H1 (cell line): ENCODE measurements around the gene SPPL2B. TPM values are rescaled to one million over a fixed set of nuclear protein-coding genes. Genes with fewer than 3 reads are reported as not detected.

ENCODE experiments used
- CTCF ChIA-PET: fragments of 300-600 bp; sonication (Branson Sonifier 250); formaldehyde crosslinking; loops from one replicate; lab custom pipeline; 2021; ENCODE audit not compliant: partially characterized antibody; lab: Charles Lee
- POLR2A ChIA-PET: fragments of 300-600 bp; sonication (Branson Sonifier 250); formaldehyde crosslinking; loops from one replicate; lab custom pipeline; 2021; ENCODE audit warnings: inconsistent platforms; ENCODE audit not compliant: partially characterized antibody; lab: Charles Lee
- DNase-seq, 2 experiments: peaks; one replicate each; pipeline versions ENCODE4 v3.0.0 to v3.0.0-alpha.2; 2010 to 2022; ENCODE audit warnings: low spot score in 2 of 2, low read depth in 1 of 2, mixed read lengths in 1 of 2
- FAIRE-seq: peaks from 2 replicates; lab custom pipeline; 2011; peaks lifted over from hg19 to GRCh38; lab: Jason Lieb, UNC
- H2AFZ ChIP-seq: 2 replicates; pipeline ENCODE4 v1.8.1; 2012; ENCODE audit warnings: low read length, inconsistent platforms
- H2AK5ac ChIP-seq: 2 replicates; pipeline ENCODE4 v1.6.1; 2013; ENCODE audit warnings: low read depth, low read length
- H2BK120ac ChIP-seq: replicated peaks from 2 replicates; pipeline ENCODE3; 2013; ENCODE audit warnings: low read depth, low read length, inconsistent platforms
- H2BK12ac ChIP-seq: 2 replicates; pipeline ENCODE4 v1.6.1; 2013; ENCODE audit warnings: low read depth, low read length
- H2BK15ac ChIP-seq: 2 replicates; pipeline ENCODE4 v1.6.1; 2013; ENCODE audit warnings: low read length
- H2BK20ac ChIP-seq: 2 replicates; pipeline ENCODE4 v1.6.1; 2013; ENCODE audit warnings: low read length
- H2BK5ac ChIP-seq: 2 replicates; pipeline ENCODE4 v1.6.1; 2013; ENCODE audit warnings: low read depth, low read length
- H3K14ac ChIP-seq: 2 replicates; pipeline ENCODE4 v1.6.1; 2013; ENCODE audit warnings: inconsistent platforms; ENCODE audit not compliant: insufficient read length
- H3K18ac ChIP-seq: 2 replicates; pipeline ENCODE4 v1.6.1; 2013; ENCODE audit warnings: low read length; ENCODE audit errors: extremely low read depth
- H3K23ac ChIP-seq: 2 replicates; pipeline ENCODE4 v1.6.1; 2013; ENCODE audit warnings: inconsistent platforms; ENCODE audit not compliant: insufficient read length
- H3K23me2 ChIP-seq: 2 replicates; pipeline ENCODE4 v1.6.1; 2013; ENCODE audit warnings: low read depth, low read length
- H3K27ac ChIP-seq: 2 replicates; pipeline ENCODE4 v1.6.1; 2011; ENCODE audit warnings: low read depth, low read length, inconsistent platforms
- H3K27me3 ChIP-seq, 4 experiments: replicated peaks in 1 of 4; 1 replicate in 1 of 4; 2 replicates in 3 of 4; pipeline versions ENCODE4 v1.6.1 to v1.8.1; 2011 to 2013; ENCODE audit warnings: low read length in 3 of 4, mild to moderate bottlenecking in 3 of 4, inconsistent platforms in 2 of 4, mixed read lengths in 2 of 4, moderate library complexity in 1 of 4; ENCODE audit not compliant: control insufficient read depth in 3 of 4, insufficient read depth in 3 of 4; ENCODE audit errors: extremely low read depth in 1 of 4
- H3K36me3 ChIP-seq, 4 experiments: 2 replicates each; pipeline versions ENCODE4 v1.6.1 to v1.8.1; 2011 to 2013; ENCODE audit warnings: mild to moderate bottlenecking in 4 of 4, low read length in 3 of 4, moderate library complexity in 2 of 4, control low read depth in 1 of 4, inconsistent platforms in 1 of 4; ENCODE audit not compliant: insufficient read depth in 4 of 4, control insufficient read depth in 2 of 4
- H3K4ac ChIP-seq: replicated peaks from 2 replicates; pipeline ENCODE3; 2013; ENCODE audit warnings: low read length, low read depth, mixed read lengths, inconsistent platforms; ENCODE audit not compliant: insufficient read length
- H3K4me1 ChIP-seq, 4 experiments: replicated peaks in 1 of 4; 1 replicate in 1 of 4; 2 replicates in 3 of 4; pipeline versions ENCODE4 v1.6.1 to v1.8.1; 2011 to 2013; ENCODE audit warnings: low read length in 3 of 4, inconsistent platforms in 2 of 4, mixed read lengths in 1 of 4; ENCODE audit not compliant: insufficient read depth in 4 of 4, control insufficient read depth in 3 of 4
- H3K4me2 ChIP-seq, 2 experiments: 2 replicates each; pipeline versions ENCODE4 v1.6.1 to v1.8.1; 2011 to 2013; ENCODE audit warnings: low read depth in 2 of 2, low read length in 2 of 2, control low read depth in 1 of 2, inconsistent platforms in 1 of 2, mild to moderate bottlenecking in 1 of 2; ENCODE audit not compliant: insufficient read depth in 1 of 2
- H3K4me3 ChIP-seq, 4 experiments: fragments of 200-600, 300-600 bp in 1 of 4; sonication (generic), shearing (Covaris generic), sonication (Bioruptor Twin) in 1 of 4; 2 replicates each; pipeline versions ENCODE4 v1.5.1 to v1.8.1; 2011 to 2016; ENCODE audit warnings: low read length in 4 of 4, low read depth in 3 of 4, control low read depth in 2 of 4, inconsistent platforms in 2 of 4, mild to moderate bottlenecking in 2 of 4, mixed read lengths in 1 of 4, moderate library complexity in 1 of 4; ENCODE audit not compliant: insufficient read depth in 2 of 4; ENCODE audit errors: extremely low read depth in 1 of 4
- H3K56ac ChIP-seq: replicated peaks from 2 replicates; pipeline ENCODE3; 2013; ENCODE audit warnings: low read depth, mild to moderate bottlenecking, mixed read lengths, low read length, inconsistent platforms; ENCODE audit not compliant: insufficient read length
- H3K79me1 ChIP-seq: 2 replicates; pipeline ENCODE4 v1.6.1; 2013; ENCODE audit warnings: low read depth, low read length, control low read depth
- H3K79me2 ChIP-seq, 2 experiments: 2 replicates each; pipeline versions ENCODE4 v1.6.1 to v1.8.1; 2012 to 2013; ENCODE audit warnings: low read length in 2 of 2, mild to moderate bottlenecking in 2 of 2, inconsistent platforms in 1 of 2; ENCODE audit not compliant: insufficient read depth in 2 of 2, control insufficient read depth in 1 of 2
- H3K9ac ChIP-seq, 4 experiments: replicated peaks in 1 of 4; 1 replicate in 1 of 4; 2 replicates in 3 of 4; pipeline versions ENCODE4 v1.6.1 to v1.8.1; 2011 to 2013; ENCODE audit warnings: low read depth in 3 of 4, low read length in 3 of 4, control low read depth in 2 of 4, mild to moderate bottlenecking in 2 of 4, moderate library complexity in 2 of 4, inconsistent platforms in 1 of 4; ENCODE audit errors: extremely low read depth in 1 of 4
- H3K9me3 ChIP-seq, 2 experiments: 2 replicates each; pipeline versions ENCODE4 v1.6.1 to v1.8.1; 2012 to 2013; ENCODE audit warnings: mild to moderate bottlenecking in 2 of 2, moderate library complexity in 2 of 2, control low read depth in 1 of 2, inconsistent platforms in 1 of 2, low read depth in 1 of 2, low read length in 1 of 2, mixed read lengths in 1 of 2; ENCODE audit not compliant: insufficient read depth in 2 of 2
- H4K20me1 ChIP-seq, 2 experiments: replicated peaks in 1 of 2; 2 replicates each; pipeline versions ENCODE3 to v1.8.1; 2011 to 2013; ENCODE audit warnings: inconsistent platforms in 2 of 2, low read length in 2 of 2, mild to moderate bottlenecking in 1 of 2; ENCODE audit not compliant: insufficient read depth in 2 of 2, control insufficient read depth in 1 of 2
- H4K5ac ChIP-seq: 2 replicates; pipeline ENCODE4 v1.6.1; 2013; ENCODE audit warnings: low read length, low read depth, mixed read lengths, inconsistent platforms; ENCODE audit not compliant: insufficient read length
- H4K8ac ChIP-seq: 2 replicates; pipeline ENCODE4 v1.8.0; 2013; ENCODE audit warnings: mild to moderate bottlenecking, moderate library complexity, low read length, inconsistent platforms; ENCODE audit not compliant: insufficient read depth; ENCODE audit errors: extremely low read depth
- H4K91ac ChIP-seq: replicated peaks from 2 replicates; pipeline ENCODE3; 2013; ENCODE audit warnings: low read length, mixed read lengths, inconsistent platforms; ENCODE audit not compliant: insufficient read length
- GABPA ChIP-seq: IDR thresholded peaks from 2 replicates; pipeline ENCODE4 v1.6.1; 2011; ENCODE audit warnings: mild to moderate bottlenecking, low read length, moderate library complexity, borderline replicate concordance; ENCODE audit not compliant: insufficient read depth
- RAD21 ChIP-seq, 2 experiments: IDR thresholded peaks in 1 of 2; conservative IDR thresholded peaks in 1 of 2; 2 replicates each; pipeline ENCODE4 v1.6.1; 2011; ENCODE audit warnings: low read depth in 2 of 2, low read length in 2 of 2, improper control_type of control experiment in 1 of 2, inconsistent platforms in 1 of 2, mild to moderate bottlenecking in 1 of 2, moderate library complexity in 1 of 2
- SIN3A ChIP-seq, 2 experiments: IDR thresholded peaks in 1 of 2; conservative IDR thresholded peaks in 1 of 2; 2 replicates each; pipeline ENCODE4 v1.6.1; 2011 to 2012; ENCODE audit warnings: low read length in 2 of 2, improper control_type of control experiment in 1 of 2, low read depth in 1 of 2, mild to moderate bottlenecking in 1 of 2
- SUZ12 ChIP-seq: fragments of 200-600 bp; sonication (generic); IDR thresholded peaks from 2 replicates; pipeline ENCODE4 v1.6.1; 2012; ENCODE audit warnings: mild to moderate bottlenecking, inconsistent platforms, low read length, moderate library complexity, mixed read lengths
- WGBS, 2 experiments: shearing (Covaris generic) in 1 of 2; methylation state at CpG; one replicate each; pipeline versions ENCODE4 v1.1.6 to v1.1.7; 2013 to 2015; ENCODE audit warnings: low lambda C conversion rate in 2 of 2, mixed read lengths in 2 of 2, inconsistent platforms in 1 of 2, low coverage in 1 of 2, missing lambda C conversion rate in 1 of 2; ENCODE audit not compliant: insufficient replicate concordance in 2 of 2, insufficient coverage in 1 of 2, insufficient read length in 1 of 2; ENCODE audit errors: extremely low coverage in 1 of 2, missing lambda C conversion rate in 1 of 2; 5-methylcytosine and 5-hydroxymethylcytosine counted together
- polyA plus RNA-seq, 7 experiments: library from polyadenylated mRNA; depleted of rRNA in 3 of 7; stranded (reverse) in 5 of 7; unstranded in 2 of 7; fragments of >200 nt in 5 of 7; fragments of 200-250 nt in 2 of 7; gene quantifications; 1 replicate in 5 of 7; 2 replicates in 1 of 7; 4 replicates in 1 of 7; pipeline versions ENCODE4 v1.2.1 to v1.2.3, GENCODE V29; 2011 to 2013; ENCODE audit warnings: missing spikeins in 2 of 7, mixed read lengths in 2 of 7
- total RNA-seq: library from RNA; stranded (reverse); fragmentation: NEBNext Ultra II Directional; extraction: Animal tissue kit (Norgen Biotek cat#: 25700); gene quantifications from 2 replicates; pipeline ENCODE4 v1.2.1, GENCODE V29; 2021
- TF ChIP-seq, protein P1 (sequence below), 3 experiments: IDR thresholded peaks; 1 replicate in 2 of 3; 2 replicates in 1 of 3; pipeline versions ENCODE4 v1.5.1 to v1.6.1; 2011; ENCODE audit warnings: low read length in 3 of 3, mild to moderate bottlenecking in 3 of 3, inconsistent platforms in 2 of 3, low read depth in 1 of 3, moderate library complexity in 1 of 3; ENCODE audit not compliant: insufficient read depth in 1 of 3; ENCODE audit errors: control extremely low read depth in 1 of 3

SPPL2B gene
- total and polyA plus RNA-seq, 2 of the 8 experiments (the other 6 are each of a cell fraction or from before 2014, with no cell fraction given): 34.8 to 55.7 TPM

DNA sequence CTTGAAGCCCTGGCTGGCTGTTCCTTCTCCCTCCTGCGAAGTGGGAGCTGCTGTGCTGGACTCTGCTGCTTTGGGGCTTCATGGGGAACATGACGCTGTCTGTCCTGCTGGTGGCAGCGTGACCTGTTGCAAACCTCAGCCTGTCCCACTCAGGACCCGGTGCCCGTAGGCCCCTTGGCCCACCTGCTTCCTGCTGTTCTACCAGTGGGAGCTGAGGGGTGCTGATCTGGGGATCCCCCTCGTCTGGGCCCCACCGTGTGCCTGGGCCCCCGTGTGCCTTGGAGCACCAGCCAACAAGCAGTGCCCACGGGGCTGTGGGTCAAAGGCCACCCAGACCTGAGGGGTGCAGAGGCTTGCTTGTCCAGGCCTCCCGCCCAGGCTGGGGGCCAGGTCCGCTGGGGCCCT is 5.3 kb downstream of the SPPL2B start:
- CTCF ChIA-PET: interaction anchor here (1.0 to 6.3 kb wide), 8 partner anchors 12 to 65 kb away, joined by 3 to 27 read pairs (median 4); no protein-coding TSS in a partner anchor
- no peak overlapping the region for H3K9ac ChIP-seq
- peaks cover 0 to under 1% (median 0%) of the 10 kb centered on the region in 4 experiments; a peak in 2 of 8 replicates for H3K36me3 ChIP-seq
- FAIRE-seq (no peak), DNase-seq (peak in 1 of 2 experiments; percentile 51)
- H3K4me1 ChIP-seq: peaks cover 0 to 34% (median 16%) of the 10 kb centered on the region in 4 experiments; a peak in 6 of 7 replicates
- H2BK20ac ChIP-seq: no peak overlapping the region
- no peak overlapping the region for H3K23ac ChIP-seq
- POLR2A ChIA-PET: interaction anchor here (0.6 to 2.0 kb wide), 7 partner anchors 15 to 93 kb away, joined by 3 to 5 read pairs (median 3); no protein-coding TSS in a partner anchor
- H3K56ac ChIP-seq: no peak overlapping the region
- H4K91ac ChIP-seq: no peak overlapping the region
- no peak overlapping the region for H3K4ac ChIP-seq
- no peaks in the 10 kb centered on the region for H3K27me3 ChIP-seq
- no peak overlapping the region for H4K5ac ChIP-seq
- H3K14ac ChIP-seq: no peak overlapping the region
- no peak overlapping the region for H3K27ac ChIP-seq
- peaks cover 14 to 69% of the 10 kb centered on the region in 2 experiments for H3K79me2 ChIP-seq
- H2BK12ac ChIP-seq: no peak overlapping the region
- no peak overlapping the region; the same call in 1 of the 2 replicates for H2BK5ac ChIP-seq
- peaks cover 44% of the 10 kb centered on the region for H3K79me1 ChIP-seq
- H3K18ac ChIP-seq: no peak overlapping the region
- H4K20me1 ChIP-seq: peaks cover 7 to 35% of the 10 kb centered on the region in 2 experiments
- H2AFZ ChIP-seq: no peak overlapping the region
- H4K8ac ChIP-seq: peak overlapping the region; percentile 35; the same call in 1 of the 2 replicates
- TF ChIP-seq GABPA (0 out of 2 replicates have a peak, but pooled peaks have one; percentile 25), SIN3A (conservative IDR thresholded peaks at IDR 0.05 in 1 of 2, IDR thresholded peaks at IDR 0.05 in 1 of 2; ENCODE audit: low read depth in 1 of 2, low read length in 2 of 2) (no peak), RAD21 (IDR thresholded peaks at IDR 0.05 in 1 of 2, conservative IDR thresholded peaks at IDR 0.05 in 1 of 2; ENCODE audit: low read depth in 2 of 2, low read length in 2 of 2) (peak; percentile 21 to 35; a peak in 1 of 4 replicates), SUZ12 (no peak)
- TF ChIP-seq, protein P1, sequence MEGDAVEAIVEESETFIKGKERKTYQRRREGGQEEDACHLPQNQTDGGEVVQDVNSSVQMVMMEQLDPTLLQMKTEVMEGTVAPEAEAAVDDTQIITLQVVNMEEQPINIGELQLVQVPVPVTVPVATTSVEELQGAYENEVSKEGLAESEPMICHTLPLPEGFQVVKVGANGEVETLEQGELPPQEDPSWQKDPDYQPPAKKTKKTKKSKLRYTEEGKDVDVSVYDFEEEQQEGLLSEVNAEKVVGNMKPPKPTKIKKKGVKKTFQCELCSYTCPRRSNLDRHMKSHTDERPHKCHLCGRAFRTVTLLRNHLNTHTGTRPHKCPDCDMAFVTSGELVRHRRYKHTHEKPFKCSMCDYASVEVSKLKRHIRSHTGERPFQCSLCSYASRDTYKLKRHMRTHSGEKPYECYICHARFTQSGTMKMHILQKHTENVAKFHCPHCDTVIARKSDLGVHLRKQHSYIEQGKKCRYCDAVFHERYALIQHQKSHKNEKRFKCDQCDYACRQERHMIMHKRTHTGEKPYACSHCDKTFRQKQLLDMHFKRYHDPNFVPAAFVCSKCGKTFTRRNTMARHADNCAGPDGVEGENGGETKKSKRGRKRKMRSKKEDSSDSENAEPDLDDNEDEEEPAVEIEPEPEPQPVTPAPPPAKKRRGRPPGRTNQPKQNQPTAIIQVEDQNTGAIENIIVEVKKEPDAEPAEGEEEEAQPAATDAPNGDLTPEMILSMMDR (IDR thresholded peaks at IDR 0.05; ENCODE audit: control extremely low read depth in 1 of 3, insufficient read depth in 1 of 3, low read depth in 1 of 3, low read length in 3 of 3): peak; percentile 5 to 57 (median 49); a peak in 3 of 4 replicates
- no peak overlapping the region for H3K4me3 ChIP-seq
- no peak overlapping the region for H3K4me2 ChIP-seq
- H2BK15ac ChIP-seq: no peak overlapping the region
- H2BK120ac ChIP-seq: no peak overlapping the region
- no peak overlapping the region for H2AK5ac ChIP-seq
- H3K23me2 ChIP-seq: peaks cover 10% of the 10 kb centered on the region; the same call in 1 of the 2 replicates
- H3K9me3 ChIP-seq: peaks cover 0 to 5% of the 10 kb centered on the region in 2 experiments; a peak in 1 of 4 replicates
- WGBS, 2 experiments: 92% methylated on average over 9 of the region's 11 CpGs; no CpG with 5 or more reads in 1 of the 2 experiments
